Neuronal stem cell (in vitro differentiated cells): Measurements from ENCODE around the gene THUMPD3.
A peak's percentile ranks its signal among the peaks of the same experiment; 100 is the strongest.

Experiments used
- DNase-seq: peaks from one replicate; pipeline ENCODE4 v3.0.0-alpha.2; 2013; ENCODE audit warnings: low spot score
- H2AFZ ChIP-seq: one replicate; pipeline ENCODE4 v1.6.1; 2013; ENCODE audit warnings: mild to moderate bottlenecking, low read length, inconsistent platforms
- H2AK5ac ChIP-seq: 2 replicates; pipeline ENCODE4 v1.6.1; 2013; ENCODE audit warnings: low read depth, mild to moderate bottlenecking, inconsistent platforms, low read length, moderate library complexity, mixed read lengths
- H2BK120ac ChIP-seq: 2 replicates; pipeline ENCODE4 v1.6.1; 2013; ENCODE audit warnings: low read depth, mild to moderate bottlenecking, inconsistent platforms, low read length, moderate library complexity, mixed read lengths
- H2BK12ac ChIP-seq: one replicate; pipeline ENCODE4 v1.6.1; 2013; ENCODE audit warnings: low read length, inconsistent platforms
- H2BK15ac ChIP-seq: 2 replicates; pipeline ENCODE4 v1.6.1; 2013; ENCODE audit warnings: mild to moderate bottlenecking, low read length, inconsistent platforms, mixed read lengths
- H2BK5ac ChIP-seq: one replicate; pipeline ENCODE4 v1.6.1; 2013; ENCODE audit warnings: inconsistent platforms, mild to moderate bottlenecking, low read length, moderate library complexity
- H3K14ac ChIP-seq: one replicate; pipeline ENCODE4 v1.6.1; 2013; ENCODE audit warnings: low read length, inconsistent platforms
- H3K18ac ChIP-seq: 2 replicates; pipeline ENCODE4 v1.6.1; 2013; ENCODE audit warnings: low read length, inconsistent platforms
- H3K23ac ChIP-seq: 2 replicates; pipeline ENCODE4 v1.6.1; 2013; ENCODE audit warnings: low read depth, mild to moderate bottlenecking, mixed read lengths, low read length, inconsistent platforms; ENCODE audit not compliant: poor library complexity
- H3K27ac ChIP-seq: replicated peaks from 3 replicates; pipeline ENCODE4 v1.5.1; 2013; ENCODE audit warnings: low read length, inconsistent platforms
- H3K27me3 ChIP-seq, 3 experiments: 2 replicates each; pipeline ENCODE4 v1.6.1; 2013; ENCODE audit warnings: low read length in 3 of 3, mild to moderate bottlenecking in 2 of 3, inconsistent platforms in 1 of 3, low read depth in 1 of 3, mixed read lengths in 1 of 3, moderate library complexity in 1 of 3; ENCODE audit not compliant: control insufficient read depth in 3 of 3, insufficient read depth in 3 of 3
- H3K36me3 ChIP-seq, 2 donors: replicated peaks in 1 of 2; 2 replicates each; pipeline ENCODE4 v1.6.1; 2013; ENCODE audit warnings: low read length in 2 of 2; ENCODE audit not compliant: control insufficient read depth in 2 of 2, insufficient read depth in 2 of 2
- H3K4ac ChIP-seq: 2 replicates; pipeline ENCODE4 v1.6.1; 2013; ENCODE audit warnings: inconsistent platforms, mild to moderate bottlenecking, low read length, moderate library complexity
- H3K4me1 ChIP-seq, 2 donors: 1 replicate in 1 of 2; 2 replicates in 1 of 2; pipeline ENCODE4 v1.6.1; 2013; ENCODE audit warnings: low read length in 2 of 2, low read depth in 1 of 2; ENCODE audit not compliant: control insufficient read depth in 2 of 2, insufficient read depth in 1 of 2
- H3K4me2 ChIP-seq: one replicate; pipeline ENCODE4 v1.6.1; 2013; ENCODE audit warnings: mild to moderate bottlenecking, low read length, inconsistent platforms; ENCODE audit not compliant: insufficient read depth, poor library complexity, severe bottlenecking
- H3K4me3 ChIP-seq, 2 donors: 2 replicates each; pipeline ENCODE4 v1.5.1; 2013; ENCODE audit warnings: low read length in 2 of 2, mild to moderate bottlenecking in 2 of 2, inconsistent platforms in 1 of 2, moderate library complexity in 1 of 2
- H3K79me1 ChIP-seq: one replicate; pipeline ENCODE4 v1.6.1; 2013; ENCODE audit warnings: low read depth, mild to moderate bottlenecking, inconsistent platforms, low read length, moderate library complexity
- H3K9ac ChIP-seq: one replicate; pipeline ENCODE4 v1.6.1; 2013; ENCODE audit warnings: mild to moderate bottlenecking, low read depth, low read length, inconsistent platforms; ENCODE audit not compliant: poor library complexity
- H3K9me3 ChIP-seq, 2 donors: replicated peaks in 1 of 2; 2 replicates each; pipeline versions ENCODE3 to v1.6.1; 2013; ENCODE audit warnings: low read length in 2 of 2, mild to moderate bottlenecking in 2 of 2, inconsistent platforms in 1 of 2, low read depth in 1 of 2, mixed read lengths in 1 of 2, moderate library complexity in 1 of 2; ENCODE audit not compliant: control insufficient read depth in 2 of 2, insufficient read depth in 1 of 2
- H4K8ac ChIP-seq: one replicate; pipeline ENCODE4 v1.6.1; 2013; ENCODE audit warnings: low read depth, mild to moderate bottlenecking, inconsistent platforms, low read length, moderate library complexity
- H4K91ac ChIP-seq: one replicate; pipeline ENCODE4 v1.6.1; 2013; ENCODE audit warnings: low read length, low read depth, mild to moderate bottlenecking, inconsistent platforms; ENCODE audit not compliant: poor library complexity
- WGBS, 2 donors: extraction: QIAGEN DNeasy Blood & Tissue Kit; methylation state at CpG; one replicate each; pipeline ENCODE4 v1.1.7; 2013; ENCODE audit warnings: missing lambda C conversion rate in 2 of 2, mixed read lengths in 1 of 2; ENCODE audit not compliant: insufficient read length in 2 of 2, insufficient replicate concordance in 1 of 2; ENCODE audit errors: extremely low coverage in 2 of 2; 5-methylcytosine and 5-hydroxymethylcytosine counted together

THUMPD3 gene

DNA sequence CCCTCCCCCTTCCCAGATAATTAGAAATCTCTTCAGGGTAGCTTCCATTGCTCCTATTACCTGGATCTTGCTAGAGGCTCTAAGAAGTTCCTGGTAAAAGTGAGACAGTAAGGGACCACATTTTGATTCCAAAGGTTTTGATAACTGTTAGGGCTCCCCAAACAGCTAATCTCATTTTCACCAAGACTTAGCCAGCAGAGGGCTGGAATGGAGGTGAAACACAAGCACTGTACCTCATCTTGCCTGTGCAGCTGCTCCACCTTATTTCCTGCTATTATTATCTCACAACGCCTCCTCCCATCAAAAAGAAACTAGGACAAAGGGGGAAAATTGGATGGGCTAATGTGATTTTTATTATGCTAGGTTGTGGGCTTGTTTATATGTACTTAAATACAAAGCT is 41.8 kb downstream of the THUMPD3 start:
- peaks cover 6 to 39% of the 10 kb centered on the region in 2 donors for H3K4me1 ChIP-seq
- H2BK15ac ChIP-seq, result no peak overlapping the region
- H3K4me2 ChIP-seq, result no peak overlapping the region

GRCh38 chr3:9405756-9406155 is 42.9 kb downstream of the THUMPD3 start:
- H2BK15ac ChIP-seq, result no peak overlapping the region
- peaks cover 5 to 37% of the 10 kb centered on the region in 2 donors for H3K4me1 ChIP-seq
- no peak overlapping the region for H3K18ac ChIP-seq
- no peak overlapping the region for H2AK5ac ChIP-seq
- no peak overlapping the region for H2BK120ac ChIP-seq
- H3K9me3 ChIP-seq, result peaks cover 1 to 26% of the 10 kb centered on the region in 2 donors
- H3K27ac ChIP-seq, result no peak overlapping the region
- no peak overlapping the region for H4K8ac ChIP-seq
- no peak overlapping the region for H3K4me3 ChIP-seq
- no peak overlapping the region for H3K23ac ChIP-seq
- H3K36me3 ChIP-seq, result peaks cover 0 to 24% of the 10 kb centered on the region in 2 donors
- H3K27me3 ChIP-seq, result no peaks in the 10 kb centered on the region
- WGBS, 2 donors, result no CpG with 5 or more reads among the region's 3 CpGs
- H3K4ac ChIP-seq, result no peak overlapping the region
- no peak overlapping the region for H2BK12ac ChIP-seq
- no peak overlapping the region for H4K91ac ChIP-seq
- no peak overlapping the region for H3K14ac ChIP-seq
- no peak overlapping the region for H3K4me2 ChIP-seq
- no peak overlapping the region for H3K9ac ChIP-seq
- H3K79me1 ChIP-seq, result no peaks in the 10 kb centered on the region
- no peak overlapping the region for H2BK5ac ChIP-seq
- H2AFZ ChIP-seq, result no peak overlapping the region
- DNase-seq, result no peak

More for the DNA sequence above, 41.8 kb downstream of the THUMPD3 start:
- Histone ChIP-seq H3K9ac (no peak overlapping the region), H2BK120ac (no peak overlapping the region), H2AFZ (no peak overlapping the region), H4K8ac (no peak overlapping the region), H2BK12ac (no peak overlapping the region), H3K4ac (no peak overlapping the region), H2BK5ac (no peak overlapping the region), H2AK5ac (no peak overlapping the region), H3K79me1 (no peaks in the 10 kb centered on the region), H3K36me3 (peaks cover 0 to 15% of the 10 kb centered on the region in 2 donors), H3K9me3 (peaks cover 1 to 19% of the 10 kb centered on the region in 2 donors), H3K27me3 (no peaks in the 10 kb centered on the region), H3K4me3 (no peak overlapping the region), H3K27ac (peak overlapping the region; percentile 16), H3K18ac (no peak overlapping the region), H3K23ac (no peak overlapping the region), H3K14ac (no peak overlapping the region), H4K91ac (no peak overlapping the region)
- no CpG with 5 or more reads among the region's 1 CpG for WGBS, 2 donors
- no peak for DNase-seq

DNA sequence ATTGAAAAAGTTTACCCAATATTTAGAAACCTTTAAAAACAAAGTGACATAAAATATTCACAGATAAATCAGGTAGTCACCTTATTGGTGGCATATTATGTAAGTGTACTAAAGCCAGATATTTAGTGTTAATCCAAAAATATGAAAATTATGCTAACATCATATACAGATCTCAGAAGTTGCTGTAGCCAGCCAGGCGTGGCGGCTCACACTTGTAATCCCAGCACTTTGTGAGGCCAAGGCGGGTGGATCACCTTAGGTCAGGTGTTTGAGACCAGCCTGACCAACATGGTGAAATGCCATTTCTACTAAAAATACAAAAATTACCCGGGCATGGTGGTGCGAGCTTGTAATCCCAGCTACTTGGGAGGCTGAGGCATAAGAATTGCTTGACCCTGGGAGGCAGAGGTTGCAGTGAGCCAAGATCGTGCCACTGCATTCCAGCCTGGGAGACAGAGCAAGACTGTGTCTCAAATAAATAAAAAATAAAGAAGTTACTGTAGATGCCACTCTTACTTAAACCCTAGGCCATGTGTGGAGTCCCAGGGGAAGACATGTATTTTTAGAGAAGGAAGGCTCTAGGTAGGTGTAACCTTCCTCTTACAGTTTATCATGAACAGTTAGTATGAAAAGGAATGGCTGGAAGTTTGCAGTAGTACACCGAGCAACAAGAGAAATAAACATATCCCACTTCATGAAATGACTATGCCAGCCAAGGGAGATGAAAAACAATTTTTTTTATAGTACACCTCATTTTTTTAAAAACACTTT is 44.2 kb downstream of the THUMPD3 start:
- H3K36me3 ChIP-seq, result peaks cover 0 to 27% of the 10 kb centered on the region in 2 donors
- WGBS, 2 donors, result no CpG with 5 or more reads among the region's 7 CpGs
- peaks cover 5 to 25% of the 10 kb centered on the region in 2 donors for H3K4me1 ChIP-seq
- no peak overlapping the region for H2BK5ac ChIP-seq
- no peak overlapping the region for H3K14ac ChIP-seq
- H3K79me1 ChIP-seq, result no peaks in the 10 kb centered on the region
- DNase-seq, result no peak
- H3K27ac ChIP-seq, result no peak overlapping the region
- H3K4ac ChIP-seq, result no peak overlapping the region
- peaks cover 1 to 26% of the 10 kb centered on the region in 2 donors for H3K9me3 ChIP-seq
- H2BK120ac ChIP-seq, result no peak overlapping the region
- H3K18ac ChIP-seq, result no peak overlapping the region
- H3K9ac ChIP-seq, result no peak overlapping the region
- no peaks in the 10 kb centered on the region for H3K27me3 ChIP-seq
- H2BK15ac ChIP-seq, result no peak overlapping the region
- no peak overlapping the region for H2AFZ ChIP-seq
- H2AK5ac ChIP-seq, result no peak overlapping the region
- H3K23ac ChIP-seq, result no peak overlapping the region
- no peak overlapping the region for H4K91ac ChIP-seq
- H4K8ac ChIP-seq, result no peak overlapping the region
- H3K4me3 ChIP-seq, result no peak overlapping the region
- H2BK12ac ChIP-seq, result no peak overlapping the region
- no peak overlapping the region for H3K4me2 ChIP-seq

- H3K9ac ChIP-seq, result no peak overlapping the region
- WGBS, 2 donors, result no CpG with 5 or more reads among the region's 6 CpGs
- no peak overlapping the region for H2AK5ac ChIP-seq
- H4K91ac ChIP-seq, result no peak overlapping the region
- H2BK12ac ChIP-seq, result no peak overlapping the region
- H2BK15ac ChIP-seq, result no peak overlapping the region
- no peak overlapping the region for H2BK5ac ChIP-seq
- no peak overlapping the region for H3K4me2 ChIP-seq
- no peak for DNase-seq
- H2BK120ac ChIP-seq, result no peak overlapping the region
- peaks cover 1 to 28% of the 10 kb centered on the region in 2 donors for H3K9me3 ChIP-seq
- no peaks in the 10 kb centered on the region for H3K27me3 ChIP-seq
- H3K36me3 ChIP-seq, result peaks cover 2 to 34% of the 10 kb centered on the region in 2 donors
- H3K79me1 ChIP-seq, result no peaks in the 10 kb centered on the region
- H2AFZ ChIP-seq, result no peak overlapping the region
- no peak overlapping the region for H3K4me3 ChIP-seq
- no peak overlapping the region for H3K18ac ChIP-seq
- no peak overlapping the region for H3K23ac ChIP-seq
- H3K27ac ChIP-seq, result no peak overlapping the region
- H4K8ac ChIP-seq, result no peak overlapping the region
- H3K4ac ChIP-seq, result no peak overlapping the region
- H3K14ac ChIP-seq, result no peak overlapping the region
- H3K4me1 ChIP-seq, result peaks cover 5 to 17% of the 10 kb centered on the region in 2 donors
These were observed 45.2 kb downstream of the THUMPD3 start for GRCh38 chr3:9408061-9408460.
